ENCODE results near the gene RAD52.

DNA sequence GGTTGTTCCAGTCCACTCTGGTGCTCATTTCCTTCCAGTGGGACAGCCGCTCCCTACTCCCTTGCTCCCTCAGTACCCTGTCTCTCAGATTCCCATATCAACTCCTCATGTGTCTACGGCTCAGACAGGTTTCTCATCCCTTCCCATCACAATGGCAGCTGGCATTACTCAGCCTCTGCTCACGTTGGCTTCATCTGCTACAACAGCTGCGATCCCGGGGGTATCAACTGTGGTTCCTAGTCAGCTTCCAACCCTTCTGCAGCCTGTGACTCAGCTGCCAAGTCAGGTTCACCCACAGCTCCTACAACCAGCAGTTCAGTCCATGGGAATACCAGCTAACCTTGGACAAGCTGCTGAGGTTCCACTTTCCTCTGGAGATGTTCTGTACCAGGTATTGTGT, 69.9 kb downstream of the RAD52 start:
- TF ChIP-seq, protein P1, sequence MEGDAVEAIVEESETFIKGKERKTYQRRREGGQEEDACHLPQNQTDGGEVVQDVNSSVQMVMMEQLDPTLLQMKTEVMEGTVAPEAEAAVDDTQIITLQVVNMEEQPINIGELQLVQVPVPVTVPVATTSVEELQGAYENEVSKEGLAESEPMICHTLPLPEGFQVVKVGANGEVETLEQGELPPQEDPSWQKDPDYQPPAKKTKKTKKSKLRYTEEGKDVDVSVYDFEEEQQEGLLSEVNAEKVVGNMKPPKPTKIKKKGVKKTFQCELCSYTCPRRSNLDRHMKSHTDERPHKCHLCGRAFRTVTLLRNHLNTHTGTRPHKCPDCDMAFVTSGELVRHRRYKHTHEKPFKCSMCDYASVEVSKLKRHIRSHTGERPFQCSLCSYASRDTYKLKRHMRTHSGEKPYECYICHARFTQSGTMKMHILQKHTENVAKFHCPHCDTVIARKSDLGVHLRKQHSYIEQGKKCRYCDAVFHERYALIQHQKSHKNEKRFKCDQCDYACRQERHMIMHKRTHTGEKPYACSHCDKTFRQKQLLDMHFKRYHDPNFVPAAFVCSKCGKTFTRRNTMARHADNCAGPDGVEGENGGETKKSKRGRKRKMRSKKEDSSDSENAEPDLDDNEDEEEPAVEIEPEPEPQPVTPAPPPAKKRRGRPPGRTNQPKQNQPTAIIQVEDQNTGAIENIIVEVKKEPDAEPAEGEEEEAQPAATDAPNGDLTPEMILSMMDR (IDR thresholded peaks at IDR 0.05; ENCODE audit: poor library complexity) = no peak
- TF ChIP-seq EZH2 (IDR thresholded peaks at IDR 0.05; ENCODE audit: borderline replicate concordance) = no peak
- no peak for TF ChIP-seq EZH2phosphoT487 (IDR thresholded peaks at IDR 0.05; ENCODE audit: low read depth, severe bottlenecking, unreplicated experiment)

All from hepatocyte (in vitro differentiated cells).